MM.1S (cell line): ENCODE data around the gene ALDH1B1.

Experiments used
- EZH2phosphoT487 ChIP-seq: fragments of 300-600 bp; sonication (generic); IDR thresholded peaks from 2 replicates; pipeline ENCODE4 v1.6.1; 2018; ENCODE audit warnings: antibody characterized with exemption, low read length
- TF ChIP-seq, protein P1 (sequence below): fragments of 300-600 bp; sonication (generic); IDR thresholded peaks from 2 replicates; pipeline ENCODE4 v1.5.1; 2016; ENCODE audit warnings: antibody characterized with exemption, low read length, mixed read lengths

GRCh38 chr9:38347271-38347671, 45.2 kb upstream of the ALDH1B1 start:
- TF ChIP-seq, protein P1, sequence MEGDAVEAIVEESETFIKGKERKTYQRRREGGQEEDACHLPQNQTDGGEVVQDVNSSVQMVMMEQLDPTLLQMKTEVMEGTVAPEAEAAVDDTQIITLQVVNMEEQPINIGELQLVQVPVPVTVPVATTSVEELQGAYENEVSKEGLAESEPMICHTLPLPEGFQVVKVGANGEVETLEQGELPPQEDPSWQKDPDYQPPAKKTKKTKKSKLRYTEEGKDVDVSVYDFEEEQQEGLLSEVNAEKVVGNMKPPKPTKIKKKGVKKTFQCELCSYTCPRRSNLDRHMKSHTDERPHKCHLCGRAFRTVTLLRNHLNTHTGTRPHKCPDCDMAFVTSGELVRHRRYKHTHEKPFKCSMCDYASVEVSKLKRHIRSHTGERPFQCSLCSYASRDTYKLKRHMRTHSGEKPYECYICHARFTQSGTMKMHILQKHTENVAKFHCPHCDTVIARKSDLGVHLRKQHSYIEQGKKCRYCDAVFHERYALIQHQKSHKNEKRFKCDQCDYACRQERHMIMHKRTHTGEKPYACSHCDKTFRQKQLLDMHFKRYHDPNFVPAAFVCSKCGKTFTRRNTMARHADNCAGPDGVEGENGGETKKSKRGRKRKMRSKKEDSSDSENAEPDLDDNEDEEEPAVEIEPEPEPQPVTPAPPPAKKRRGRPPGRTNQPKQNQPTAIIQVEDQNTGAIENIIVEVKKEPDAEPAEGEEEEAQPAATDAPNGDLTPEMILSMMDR: no peak
- TF ChIP-seq EZH2phosphoT487: no peak
